ENCODE measurements around the gene PHF1.
A peak's percentile ranks its signal among the peaks of the same experiment; 100 is the strongest.

The PHF1 gene

DNA sequence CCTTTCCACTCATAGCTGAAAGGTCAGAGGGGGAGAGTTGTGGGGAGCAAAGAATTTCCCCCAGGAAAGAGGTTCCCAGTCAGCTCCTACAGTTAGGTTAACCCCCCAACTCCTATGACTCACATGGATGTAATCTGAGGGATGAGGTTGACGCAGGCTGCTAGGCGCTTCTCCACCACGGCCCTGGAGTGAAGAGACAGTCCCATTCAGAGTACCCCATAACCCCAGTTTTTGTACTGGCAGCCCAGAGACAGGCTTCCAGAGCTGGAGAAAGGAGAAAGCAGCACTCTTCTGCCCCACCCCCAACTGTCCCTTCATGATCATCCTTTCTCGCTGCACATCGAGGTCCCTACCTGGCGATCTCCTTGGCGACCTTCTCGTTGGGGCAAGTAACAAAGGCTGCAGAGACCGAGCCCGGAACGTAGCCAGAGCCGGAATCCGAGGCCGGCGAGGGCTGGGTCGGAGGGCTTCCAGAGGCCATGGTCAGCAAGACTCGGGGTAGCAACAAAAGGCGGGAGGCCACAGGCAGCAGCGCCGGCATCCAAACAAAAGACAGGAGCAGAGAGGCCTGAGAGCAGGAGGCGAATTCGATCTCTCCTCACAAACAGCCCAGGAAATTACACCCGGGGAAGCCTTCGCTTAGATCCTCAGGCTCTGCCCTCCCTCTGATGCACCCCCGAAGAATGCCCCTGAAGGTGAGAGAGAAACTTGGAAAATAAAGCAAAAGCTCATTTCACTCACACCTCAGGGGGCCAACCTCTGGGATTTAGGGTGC, 6.5 kb downstream of the PHF1 start:
- no peak for DNase-seq (ENCODE audit: low read depth in 2 of 2, low spot score in 1 of 2)

DNA sequence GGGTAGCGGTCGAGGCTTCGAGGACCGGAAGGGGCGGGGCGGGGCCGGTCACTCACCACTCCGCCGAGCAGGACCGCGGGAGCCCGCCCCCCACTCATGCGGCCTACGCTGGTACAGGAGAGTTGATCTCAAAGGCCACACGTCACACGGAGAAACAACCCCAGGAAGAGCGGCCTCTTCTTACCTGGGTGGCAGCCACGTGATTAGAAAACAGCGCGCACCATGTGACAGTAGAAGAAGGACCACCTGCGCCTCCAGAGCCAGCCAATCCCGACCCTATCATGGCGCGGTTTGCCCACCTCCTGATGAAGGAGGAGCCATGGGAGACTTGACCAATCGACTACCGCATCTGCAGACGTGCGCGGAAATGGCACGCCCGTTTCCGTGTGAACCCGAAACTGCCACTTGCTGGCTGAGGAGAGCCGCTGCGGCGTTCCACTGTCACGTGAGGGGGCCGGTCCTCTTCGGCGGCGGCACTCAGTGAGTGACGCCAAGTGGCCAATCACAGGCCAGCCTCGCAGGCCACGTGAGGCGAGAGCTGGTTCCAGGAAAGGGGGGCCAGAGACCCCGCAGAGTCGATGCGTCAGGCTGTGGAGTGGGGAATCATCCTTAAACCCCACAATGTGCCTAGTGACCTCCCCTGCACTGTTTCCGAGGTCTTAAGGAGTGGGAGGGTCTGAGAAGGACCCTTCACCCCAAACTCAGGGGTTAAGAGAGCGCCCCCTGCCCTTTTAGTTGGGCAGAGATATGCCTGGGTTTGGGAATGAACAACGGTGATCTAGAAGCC, 7.3 kb downstream of the PHF1 start, which contains the start of gene CUTA:
TSS of gene CUTA (minus strand) at position 205 of the 787 bp plus-strand sequence. CDS start at position 98, 107 bp downstream.
- peak; percentile 94 to 98 for DNase-seq (ENCODE audit: low read depth in 2 of 2, low spot score in 1 of 2)

DNA sequence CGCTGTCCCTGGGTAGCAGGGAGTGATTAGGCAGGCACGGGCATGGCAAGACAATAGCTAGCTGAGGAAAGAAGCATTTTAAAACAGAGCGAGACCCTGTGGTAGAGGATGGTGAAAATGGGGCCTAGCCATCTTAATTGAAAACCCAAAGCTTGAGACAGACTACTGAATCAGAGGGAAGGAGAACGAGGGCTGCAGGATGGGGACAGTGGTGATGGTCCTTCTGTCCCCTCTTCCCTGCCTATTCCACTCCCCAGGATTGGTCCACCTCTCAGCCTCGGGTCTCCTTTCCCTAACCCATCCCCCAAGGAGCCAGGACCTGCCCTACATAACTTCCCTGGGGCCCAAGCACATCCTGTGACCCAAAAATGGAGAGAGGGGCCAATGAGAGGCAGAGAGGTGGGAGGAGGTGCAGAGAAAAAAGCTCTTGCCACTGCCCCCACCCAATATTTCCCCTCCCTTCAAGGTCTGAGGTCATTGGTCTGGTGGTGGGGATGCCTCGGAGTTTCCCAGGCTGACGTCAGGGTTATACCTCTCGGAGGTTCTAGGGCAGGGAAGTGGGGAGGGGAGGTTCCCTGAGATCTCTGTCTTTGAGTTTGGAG, 8.0 kb downstream of the PHF1 start:
- DNase-seq (ENCODE audit: low read depth in 2 of 2, low spot score in 1 of 2) = no peak

DNA sequence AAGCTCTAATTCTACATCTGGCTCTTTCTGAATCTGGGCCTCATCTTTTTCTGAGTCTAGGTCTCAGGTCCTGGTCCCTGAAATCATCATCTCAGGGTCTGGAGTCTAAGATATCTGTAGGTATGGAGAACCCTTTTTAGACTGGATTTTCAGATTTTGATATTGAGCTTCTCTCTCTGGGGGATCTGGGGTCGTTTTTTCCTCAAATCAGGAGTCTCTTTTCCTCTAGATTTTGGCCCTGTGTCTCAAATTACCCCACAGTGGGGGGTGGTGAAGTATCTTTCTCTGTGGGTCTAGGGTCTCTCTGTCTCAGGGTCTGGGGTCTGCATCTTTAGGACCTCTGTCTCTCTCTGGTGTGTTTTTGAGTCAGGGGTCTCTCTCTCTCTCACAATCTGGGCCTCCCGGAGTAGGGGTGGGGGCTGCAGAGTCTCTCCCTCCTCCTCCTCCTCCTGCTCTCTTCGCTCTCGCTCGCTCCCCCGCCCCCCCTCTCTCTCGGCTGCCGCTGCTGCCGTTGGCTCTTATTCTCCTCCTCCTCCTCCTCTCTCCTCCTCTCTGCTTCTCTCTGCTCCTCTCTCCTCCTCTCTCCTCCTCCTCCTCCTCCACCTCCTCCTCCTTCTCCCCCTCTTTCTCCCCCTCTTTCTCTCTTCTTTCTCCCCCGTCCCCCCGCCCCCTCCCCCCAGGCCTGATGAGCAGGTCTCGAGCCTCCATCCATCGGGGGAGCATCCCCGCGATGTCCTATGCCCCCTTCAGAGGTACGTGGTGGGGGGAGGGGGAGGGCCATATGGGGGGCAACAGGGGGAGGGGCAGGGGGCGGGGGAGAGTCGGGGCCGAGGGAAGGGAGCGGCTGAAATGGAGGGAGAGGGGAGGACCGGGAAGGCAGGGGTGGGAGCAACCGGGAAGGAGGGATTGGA, 9.0 kb downstream of the PHF1 start, which contains the start of gene SYNGAP1:
TSS of gene SYNGAP1 (plus strand) at position 486 of the 911 bp plus-strand sequence. CDS start at position 686, 200 bp downstream.
- no peak for DNase-seq (ENCODE audit: low read depth in 2 of 2, low spot score in 1 of 2)

DNA sequence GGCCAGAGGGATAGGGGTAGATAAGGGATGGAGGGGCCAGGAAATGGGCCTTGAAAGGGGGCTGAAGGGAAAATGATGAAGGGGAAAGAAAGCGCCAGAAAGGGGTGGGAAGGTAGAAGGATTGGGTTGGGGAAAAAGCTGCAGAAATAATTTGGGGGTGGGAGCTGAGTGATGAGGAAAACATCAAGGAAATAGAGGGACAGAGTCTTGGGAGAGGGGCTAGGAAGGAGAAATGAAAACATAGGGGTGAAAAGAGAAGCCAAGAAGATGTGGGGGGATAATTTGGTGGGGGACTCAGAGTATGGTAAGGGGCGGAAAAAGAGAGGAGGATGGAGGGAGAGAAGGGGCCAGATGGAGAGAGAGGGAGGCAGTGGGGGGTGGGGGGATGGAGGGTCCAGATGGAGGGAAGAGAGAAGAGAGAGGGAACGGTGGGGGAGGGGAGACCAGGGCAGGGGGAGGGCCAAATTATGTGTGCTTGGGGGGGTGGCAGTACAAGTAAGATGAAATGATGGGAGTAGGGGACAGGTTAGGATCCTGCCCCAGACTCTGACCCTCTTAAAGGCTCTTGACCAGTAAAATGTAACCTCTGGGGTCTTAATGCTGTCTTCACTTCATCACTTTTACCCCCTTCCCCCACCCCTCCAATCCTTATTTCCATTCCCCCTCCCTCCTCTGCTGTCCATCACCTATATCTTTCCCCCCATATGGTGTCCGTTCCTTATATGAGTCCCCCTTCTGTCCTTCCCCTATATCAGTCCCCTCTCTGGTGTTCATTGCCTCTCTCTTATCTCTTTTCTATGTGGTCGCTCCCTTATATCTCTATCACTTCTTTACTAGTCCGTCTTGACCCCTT, 9.9 kb downstream of the PHF1 start:
- no peak for DNase-seq (ENCODE audit: low read depth in 2 of 2, low spot score in 1 of 2)

DNA sequence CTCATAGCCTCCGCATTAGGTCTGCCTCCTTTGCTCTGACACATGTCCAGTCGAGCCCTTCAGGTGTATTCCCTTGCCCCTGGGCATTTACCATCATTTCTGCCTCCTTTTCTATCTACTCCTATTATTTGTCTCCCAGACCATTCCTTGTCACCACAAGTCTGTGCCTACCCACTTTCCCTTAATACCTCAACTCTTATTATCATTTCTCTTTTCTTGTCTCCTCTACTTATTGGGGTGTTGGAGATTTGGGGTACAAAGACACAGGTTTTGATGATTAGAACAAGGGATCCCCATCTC, 10.5 kb downstream of the PHF1 start:
- DNase-seq (ENCODE audit: low read depth in 2 of 2, low spot score in 1 of 2) = no peak

DNA sequence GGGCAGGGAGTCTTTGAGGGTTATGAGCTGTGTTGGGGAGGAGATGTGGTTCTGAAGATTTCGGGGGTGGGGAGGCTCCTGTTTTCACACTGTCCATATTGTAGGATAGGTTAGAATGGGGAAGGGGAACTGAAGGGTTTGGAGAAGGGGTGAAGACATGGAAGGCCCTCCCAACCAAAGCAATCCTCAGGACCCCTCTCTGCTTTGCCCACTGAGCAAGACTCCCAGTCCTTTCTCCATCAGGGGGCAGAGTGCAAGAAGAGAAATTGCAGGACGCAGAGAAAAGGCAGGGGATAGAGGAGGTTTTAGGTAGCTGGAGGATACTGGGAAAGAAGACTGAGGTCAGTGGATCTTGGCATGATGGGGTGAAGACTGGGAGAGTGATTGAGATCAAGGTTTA, 13.0 kb downstream of the PHF1 start:
- no peak for DNase-seq (ENCODE audit: low read depth in 2 of 2, low spot score in 1 of 2)

DNA sequence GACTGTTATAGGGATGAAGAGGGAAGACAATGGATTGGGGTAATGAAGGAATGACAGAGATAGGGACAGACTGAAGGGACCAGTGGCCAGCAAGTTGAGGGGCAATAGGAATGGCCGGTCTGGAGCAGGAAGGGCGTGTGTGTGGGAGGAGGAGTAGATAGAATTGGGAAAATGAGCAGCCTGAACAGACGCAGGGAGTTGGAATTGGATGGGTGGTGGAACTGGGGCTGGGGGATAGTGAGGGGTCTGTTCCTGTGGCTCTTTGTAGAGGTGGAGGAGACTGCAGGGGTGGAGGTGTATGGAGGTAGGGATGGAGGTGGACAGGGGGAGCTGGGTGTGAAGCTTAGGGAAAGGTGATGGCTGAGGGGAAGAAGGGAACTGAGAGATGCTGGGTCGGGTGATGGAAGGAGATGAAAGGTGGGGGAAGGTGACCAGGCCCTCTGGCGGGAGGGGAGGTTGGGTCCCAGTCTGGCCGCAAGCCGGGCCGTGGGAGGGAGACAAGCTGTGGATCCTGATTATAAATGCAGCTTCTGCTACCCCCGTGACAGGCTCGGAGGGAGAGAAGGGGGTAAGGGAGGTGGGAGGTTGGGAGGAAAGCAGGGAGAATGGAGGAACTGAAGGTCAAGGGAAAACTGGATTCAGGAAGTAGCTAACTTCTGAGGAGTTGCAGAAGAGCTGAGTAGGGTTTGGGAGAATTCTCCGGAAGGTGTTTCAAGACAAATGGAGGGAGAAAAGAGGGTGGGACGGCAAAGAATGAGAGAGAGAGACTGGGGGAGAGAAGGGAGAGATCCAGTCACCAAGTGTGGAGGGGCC, 14.2 kb downstream of the PHF1 start:
- no peak for DNase-seq (ENCODE audit: low read depth in 2 of 2, low spot score in 1 of 2)

DNA sequence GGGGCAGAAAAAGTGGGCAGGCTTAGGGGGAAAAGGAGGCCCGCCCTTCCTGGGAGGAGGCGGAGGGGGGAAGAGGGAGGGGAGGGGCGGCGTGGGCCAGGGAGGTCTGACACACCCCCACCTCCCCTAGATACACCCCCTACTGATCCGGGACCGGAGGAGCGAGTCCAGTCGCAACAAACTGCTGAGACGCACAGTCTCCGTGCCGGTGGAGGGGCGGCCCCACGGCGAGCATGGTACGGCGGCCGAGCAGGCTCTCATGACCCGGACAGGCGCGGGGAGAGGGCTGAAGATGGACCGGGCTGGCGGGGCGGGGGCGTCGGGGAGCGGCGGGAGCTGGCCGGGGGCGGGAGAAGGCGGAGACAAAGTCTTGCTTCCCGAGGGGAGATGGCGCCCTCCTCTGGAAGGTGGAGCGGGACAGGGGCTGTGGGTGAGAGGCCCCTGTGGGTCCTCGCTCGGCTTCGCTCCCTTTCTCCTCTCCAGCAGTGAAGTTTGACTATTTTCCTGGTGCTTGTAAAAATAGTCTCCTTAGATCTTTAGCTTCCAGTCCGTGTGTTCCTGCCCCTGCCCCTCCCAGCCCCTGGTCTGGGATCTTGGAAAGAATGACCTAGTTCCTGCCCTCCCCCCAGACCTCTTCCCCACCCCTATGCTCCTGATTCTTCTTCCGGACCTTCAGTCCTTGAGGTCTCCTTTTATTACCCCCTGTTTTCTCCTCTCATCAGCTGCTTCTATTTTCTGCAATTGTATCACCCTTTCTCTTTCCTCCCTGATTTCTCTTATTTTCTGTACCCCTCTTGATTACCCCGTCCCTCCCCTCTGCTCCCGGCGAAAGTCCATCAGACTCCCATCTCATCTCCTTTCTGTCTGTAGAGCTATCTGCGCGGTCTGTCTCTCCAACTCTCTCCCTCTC, 15.1 kb downstream of the PHF1 start:
- DNase-seq (ENCODE audit: low read depth in 2 of 2, low spot score in 1 of 2) = peak; percentile 60 to 67

DNA sequence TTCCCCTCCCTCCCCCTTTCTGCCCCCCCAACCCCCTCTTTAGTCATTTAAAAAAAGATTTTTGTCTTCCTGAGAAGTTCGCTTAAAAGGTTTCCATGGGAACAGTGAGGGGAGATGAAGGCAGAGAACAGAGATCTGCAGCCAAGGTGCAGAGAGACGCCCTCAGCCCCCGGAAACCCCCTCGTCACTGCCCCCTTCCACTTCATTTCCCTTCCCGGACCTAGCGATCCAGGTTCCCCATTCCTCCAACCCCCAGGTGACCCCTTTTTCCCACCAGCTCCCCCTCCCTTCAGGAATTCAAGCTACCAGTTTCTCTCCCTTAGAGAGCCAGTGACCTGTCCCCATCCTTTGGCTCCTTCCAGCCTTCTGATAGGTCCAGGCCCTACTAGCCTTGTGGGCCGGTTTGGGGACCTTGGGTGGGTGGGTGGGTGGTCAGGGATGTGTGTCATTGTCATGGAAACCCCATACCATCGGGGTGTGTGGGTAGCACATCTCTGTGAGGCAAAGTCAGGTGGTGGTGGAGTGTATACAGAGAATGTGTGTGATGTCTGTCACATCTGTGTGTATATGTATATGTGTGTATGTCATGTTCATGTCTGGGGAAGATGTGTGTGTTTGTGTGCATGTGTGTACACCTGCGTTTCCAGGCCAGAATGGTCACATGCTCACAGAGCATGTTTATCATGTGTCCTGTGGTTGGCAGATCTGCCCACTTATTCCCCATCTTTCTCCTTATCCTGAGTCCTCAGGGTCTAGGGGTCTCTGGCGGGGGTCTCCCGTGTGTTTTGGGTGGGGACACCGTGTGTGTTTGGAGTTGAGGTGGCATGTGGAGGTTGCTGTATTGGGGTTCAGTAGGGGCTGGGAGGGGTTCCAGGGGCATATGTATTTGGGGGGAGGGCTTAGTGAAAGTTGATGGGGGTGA, 16.0 kb downstream of the PHF1 start:
- DNase-seq (ENCODE audit: low read depth in 2 of 2, low spot score in 1 of 2) = no peak

DNA sequence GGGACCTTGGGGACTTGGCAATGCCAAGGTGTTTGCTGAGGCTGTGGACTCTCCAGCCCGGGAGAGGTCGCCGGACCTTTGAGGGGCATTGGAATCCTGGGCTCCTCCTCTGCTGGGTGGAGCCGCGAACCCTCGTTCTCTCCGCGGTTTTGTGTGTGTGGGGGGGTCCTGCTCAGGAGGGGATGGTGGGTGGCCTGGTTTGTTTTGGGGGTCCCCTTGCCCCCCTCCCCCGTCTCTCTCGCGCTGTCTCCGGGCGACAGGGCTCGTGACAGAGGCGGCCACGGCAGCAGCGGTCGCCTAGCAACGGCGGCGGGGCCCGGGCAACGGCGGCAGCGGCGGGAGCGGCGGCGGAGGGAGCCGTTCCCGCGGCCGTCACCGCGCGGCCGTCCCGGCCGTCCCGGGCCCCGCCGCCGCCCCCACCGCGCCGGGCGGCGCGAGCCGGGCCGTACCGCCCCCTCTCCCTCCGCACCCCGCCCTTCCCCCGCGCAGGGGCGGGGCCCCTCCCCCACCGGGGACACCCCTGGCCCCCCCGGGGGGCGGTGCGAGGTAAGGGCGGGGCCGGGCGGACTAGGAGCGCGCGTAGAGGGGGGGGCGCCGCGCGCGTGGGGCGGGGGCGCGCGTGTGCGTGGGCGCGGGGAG, 16.9 kb downstream of the PHF1 start:
- DNase-seq (ENCODE audit: low read depth in 2 of 2, low spot score in 1 of 2) = no peak

DNA sequence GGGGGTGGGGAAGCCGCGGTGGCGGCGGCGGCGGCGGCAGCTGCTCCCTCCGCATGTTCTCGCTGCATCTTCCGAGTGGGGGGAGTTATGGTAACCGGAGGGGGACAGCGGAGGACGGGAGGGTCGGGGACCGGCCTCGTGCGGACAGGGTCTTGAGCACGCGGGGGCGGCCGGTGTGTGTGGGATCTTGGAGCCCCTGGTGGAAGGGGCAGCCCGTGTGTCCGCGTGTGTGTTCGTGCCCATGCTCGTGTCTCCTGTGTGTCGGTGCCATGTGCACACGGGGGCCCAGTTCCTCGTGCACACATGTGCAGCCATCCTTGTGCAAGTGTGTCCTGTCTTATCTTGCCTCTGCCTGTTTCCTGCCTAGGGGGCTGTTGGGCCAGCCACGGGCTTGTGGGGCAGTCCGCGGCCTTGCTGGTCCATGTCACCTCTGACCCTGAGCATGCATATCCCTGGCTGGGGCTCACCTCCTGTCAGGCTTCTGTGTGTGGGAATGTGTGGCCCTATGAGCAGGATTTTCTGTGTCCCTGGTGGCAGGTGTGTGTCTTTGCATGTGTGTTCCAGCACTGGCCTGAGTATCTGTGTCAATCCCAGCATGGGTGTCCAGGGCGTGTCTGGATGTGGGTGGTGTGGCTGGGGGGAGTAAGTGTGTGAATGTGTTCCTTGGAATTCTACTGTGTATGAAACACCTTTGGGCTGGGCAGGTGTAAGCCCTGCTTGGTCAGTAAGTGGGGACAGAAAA, 17.6 kb downstream of the PHF1 start:
- no peak for DNase-seq (ENCODE audit: low read depth in 2 of 2, low spot score in 1 of 2)

DNA sequence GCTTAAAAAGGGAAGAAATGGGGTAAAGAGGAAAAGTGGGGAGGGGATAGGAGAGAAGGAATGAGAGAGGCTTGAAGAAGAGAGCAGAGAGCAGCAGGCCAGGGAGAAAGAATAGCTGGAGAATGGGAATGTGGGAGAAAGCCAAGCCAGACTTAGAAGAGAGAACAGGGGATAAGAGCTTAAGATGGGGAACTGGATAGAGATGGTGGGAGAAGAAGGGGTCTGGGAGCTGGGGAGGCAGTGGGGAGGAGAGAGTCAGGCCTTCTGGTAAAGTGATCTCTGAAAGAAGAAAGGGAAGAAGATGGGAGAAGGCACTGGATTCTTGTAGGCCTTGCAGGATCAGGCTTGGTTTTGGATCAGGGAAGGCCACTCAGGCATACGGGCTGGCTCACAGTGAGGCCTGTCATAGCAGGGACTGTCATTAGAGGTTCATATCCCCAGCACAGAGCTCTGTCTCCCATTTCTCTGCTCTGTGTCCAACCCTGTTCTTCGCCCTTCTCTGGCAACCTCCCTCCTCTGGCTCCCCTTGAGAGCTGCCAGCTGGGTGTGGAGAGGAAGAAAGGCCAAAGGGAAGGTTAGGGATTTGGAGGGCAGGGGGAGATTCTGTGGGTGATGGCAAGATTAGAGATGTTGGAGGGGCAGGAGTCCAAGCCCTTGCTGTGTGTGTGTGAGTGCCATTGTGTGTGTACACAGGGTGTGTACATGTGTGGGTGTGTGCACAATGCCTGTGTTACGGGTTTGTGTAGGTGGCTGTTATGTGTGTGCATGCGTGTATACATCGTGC, 18.3 kb downstream of the PHF1 start:
- DNase-seq (ENCODE audit: low read depth in 2 of 2, low spot score in 1 of 2) = no peak

DNA sequence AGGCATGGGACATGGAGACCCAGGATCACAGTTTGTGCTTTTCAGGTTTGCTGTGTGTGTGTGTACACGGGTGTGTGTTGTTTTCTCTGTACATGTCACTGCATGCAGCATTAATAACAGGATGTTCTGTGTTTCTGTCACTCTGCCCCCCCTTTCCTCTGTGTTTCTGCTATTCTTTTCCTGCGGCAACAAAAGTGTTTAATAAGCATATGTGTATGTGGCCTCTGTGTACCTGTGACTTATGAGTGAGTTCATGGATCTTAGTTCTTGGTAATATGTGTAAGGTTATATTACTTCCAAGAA, 18.9 kb downstream of the PHF1 start:
- no peak for DNase-seq (ENCODE audit: low read depth in 2 of 2, low spot score in 1 of 2)

DNA sequence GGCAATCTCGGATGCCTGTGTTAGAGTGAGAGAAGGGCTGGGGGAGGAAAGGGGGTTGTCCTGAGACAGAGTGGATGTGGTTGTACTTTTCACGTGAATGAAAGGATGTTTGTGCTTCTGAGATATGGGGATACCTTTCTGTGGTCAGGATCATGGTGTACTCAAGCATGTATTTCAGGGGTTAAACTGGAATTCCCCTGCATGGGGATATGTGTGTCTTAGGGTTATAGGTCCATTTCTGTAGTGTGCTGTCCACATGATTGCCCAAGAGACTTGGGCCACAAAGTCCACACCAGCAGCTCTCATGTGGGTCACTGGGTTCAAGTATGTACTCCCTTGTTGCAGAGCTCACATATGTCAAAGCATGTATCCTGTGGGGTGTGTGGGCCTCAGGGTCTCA, 19.5 kb downstream of the PHF1 start:
- no peak for DNase-seq (ENCODE audit: low read depth in 2 of 2, low spot score in 1 of 2)
